Middle frontal gyrus (tissue), 1 donor: ENCODE measurements around the gene PELI2.
"Not testable (repeated sequence)": the region's sequence is repeated elsewhere in the genome, so short reads cannot be mapped to it uniquely, and the experiment has no call there.

ENCODE experiments used
- DNase-seq: peaks from one replicate; pipeline ENCODE4 v3.0.0-alpha.2; 2015; ENCODE audit warnings: low spot score; ENCODE audit errors: extremely low spot score

Gene PELI2

DNA sequence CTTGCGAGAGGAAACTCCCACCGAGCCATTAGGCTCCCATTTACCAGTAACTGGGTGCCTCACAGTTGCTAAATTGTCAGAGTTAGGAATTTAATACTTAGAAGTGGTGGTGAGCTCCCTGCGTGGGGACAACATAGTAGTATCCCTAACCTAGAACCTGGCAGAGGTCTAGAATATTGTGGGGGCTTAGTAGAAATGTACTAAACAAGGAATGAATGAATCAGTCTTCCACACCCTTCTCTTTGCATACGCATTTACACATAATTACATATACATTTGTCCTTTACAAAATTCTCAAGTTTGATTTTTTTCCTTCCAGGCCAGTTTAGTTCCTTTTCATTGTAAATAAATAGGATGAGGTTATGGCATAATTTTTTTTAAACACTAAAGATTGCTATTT, 24.1 kb downstream of the PELI2 start:
- no peak for DNase-seq

DNA sequence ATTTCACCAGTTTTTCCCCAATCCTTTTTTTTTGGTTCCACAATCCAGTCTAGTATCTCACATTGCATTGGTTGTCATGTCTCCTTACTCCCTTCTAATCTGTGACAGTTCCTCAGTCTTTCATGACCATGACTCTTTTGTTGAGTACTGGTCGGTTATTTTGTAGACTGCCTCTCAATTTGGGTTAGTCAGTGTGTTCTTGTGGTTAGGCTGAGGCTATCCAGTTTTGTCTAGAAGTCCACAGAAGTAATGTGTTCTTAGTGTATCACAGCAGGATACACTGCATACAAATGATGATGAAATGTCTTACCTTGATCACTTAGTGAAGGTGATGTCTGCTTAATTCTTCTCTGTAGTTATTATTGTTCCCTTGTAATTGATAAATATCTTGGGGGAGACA, 24.8 kb downstream of the PELI2 start:
- DNase-seq, result no peak

DNA sequence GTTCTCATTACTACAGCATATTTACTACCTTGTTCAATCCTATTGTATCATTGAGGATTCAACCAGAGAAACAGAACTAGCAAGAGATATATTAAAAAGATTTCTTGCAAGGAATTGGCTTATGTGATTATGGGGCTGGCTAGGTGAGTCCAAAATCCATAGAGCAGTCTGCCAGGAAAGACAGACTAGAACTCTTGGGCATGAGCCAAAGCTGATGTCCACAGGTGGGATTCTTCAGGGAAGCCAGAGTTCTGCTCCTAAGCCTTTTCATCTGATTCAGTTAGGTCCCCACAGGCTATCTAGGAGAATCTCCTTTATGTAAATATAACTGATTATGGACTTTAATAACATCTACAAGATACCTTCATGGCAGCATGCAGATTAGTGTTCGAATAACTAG, 26.0 kb downstream of the PELI2 start:
- DNase-seq, result no peak

DNA sequence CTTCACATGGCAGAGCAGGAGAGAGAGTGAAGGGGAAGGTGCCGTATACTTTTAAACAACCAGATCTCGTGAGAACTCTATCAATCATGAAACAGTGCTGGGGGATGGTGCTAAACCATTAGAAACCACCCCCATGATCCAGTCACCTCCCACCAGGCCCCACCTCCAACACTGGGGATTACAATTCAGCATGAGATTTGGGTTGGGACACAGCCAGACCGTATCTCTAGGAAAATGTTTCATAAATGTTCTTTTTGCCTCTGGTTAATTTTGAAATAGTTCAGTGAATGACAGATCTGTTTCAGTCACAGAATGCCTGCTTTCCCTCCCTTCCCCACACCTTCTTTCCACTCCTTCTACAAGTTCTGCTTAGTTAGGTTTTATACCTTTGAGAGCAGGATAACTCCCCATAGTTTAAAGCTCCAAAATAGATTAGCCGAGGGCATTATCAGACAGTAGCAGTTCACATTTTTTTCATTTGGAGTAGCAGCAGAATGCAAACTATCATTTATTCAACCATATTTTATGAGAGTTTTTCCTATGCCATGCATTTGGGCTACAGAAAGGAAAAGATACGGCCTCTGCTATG, 27.1 kb downstream of the PELI2 start:
- no peak for DNase-seq

DNA sequence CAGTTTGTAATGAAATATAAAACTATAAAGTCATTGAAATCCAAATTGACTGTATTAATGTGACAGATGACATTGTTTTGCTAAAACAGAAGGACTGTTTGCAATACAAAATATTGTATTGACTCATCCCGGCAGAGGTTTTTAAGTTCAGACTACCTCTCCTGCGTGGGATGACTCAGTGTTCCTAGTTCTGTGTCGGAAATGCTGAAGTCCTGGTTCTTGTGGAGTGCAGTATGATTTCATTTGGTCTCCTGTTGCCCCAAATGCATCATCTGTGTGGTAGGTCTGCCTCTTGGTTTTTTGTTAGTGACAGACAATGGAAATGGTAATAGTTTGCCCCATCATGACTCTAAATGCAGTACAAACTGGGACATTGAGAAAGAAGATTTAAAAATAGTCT, 27.8 kb downstream of the PELI2 start:
- DNase-seq, result no peak

DNA sequence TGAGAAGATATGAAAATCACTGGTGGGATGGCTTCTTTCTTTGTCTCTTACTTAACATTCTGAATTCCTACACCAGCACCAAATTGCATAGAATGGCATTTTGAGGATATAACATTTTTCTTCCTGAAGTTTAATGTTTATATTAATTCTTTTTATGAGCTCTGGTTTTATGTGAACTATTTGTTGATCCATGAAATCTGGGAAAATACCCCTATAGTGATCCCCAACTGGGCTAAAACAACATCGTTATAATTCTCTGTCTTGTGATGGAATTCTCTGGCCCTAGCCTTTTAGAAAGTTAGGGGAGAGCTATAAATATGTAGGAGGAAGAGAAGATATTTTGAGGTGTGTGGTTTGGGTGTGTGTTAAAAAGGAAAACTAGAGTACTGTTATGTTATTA, 29.2 kb downstream of the PELI2 start:
- DNase-seq, result no peak

DNA sequence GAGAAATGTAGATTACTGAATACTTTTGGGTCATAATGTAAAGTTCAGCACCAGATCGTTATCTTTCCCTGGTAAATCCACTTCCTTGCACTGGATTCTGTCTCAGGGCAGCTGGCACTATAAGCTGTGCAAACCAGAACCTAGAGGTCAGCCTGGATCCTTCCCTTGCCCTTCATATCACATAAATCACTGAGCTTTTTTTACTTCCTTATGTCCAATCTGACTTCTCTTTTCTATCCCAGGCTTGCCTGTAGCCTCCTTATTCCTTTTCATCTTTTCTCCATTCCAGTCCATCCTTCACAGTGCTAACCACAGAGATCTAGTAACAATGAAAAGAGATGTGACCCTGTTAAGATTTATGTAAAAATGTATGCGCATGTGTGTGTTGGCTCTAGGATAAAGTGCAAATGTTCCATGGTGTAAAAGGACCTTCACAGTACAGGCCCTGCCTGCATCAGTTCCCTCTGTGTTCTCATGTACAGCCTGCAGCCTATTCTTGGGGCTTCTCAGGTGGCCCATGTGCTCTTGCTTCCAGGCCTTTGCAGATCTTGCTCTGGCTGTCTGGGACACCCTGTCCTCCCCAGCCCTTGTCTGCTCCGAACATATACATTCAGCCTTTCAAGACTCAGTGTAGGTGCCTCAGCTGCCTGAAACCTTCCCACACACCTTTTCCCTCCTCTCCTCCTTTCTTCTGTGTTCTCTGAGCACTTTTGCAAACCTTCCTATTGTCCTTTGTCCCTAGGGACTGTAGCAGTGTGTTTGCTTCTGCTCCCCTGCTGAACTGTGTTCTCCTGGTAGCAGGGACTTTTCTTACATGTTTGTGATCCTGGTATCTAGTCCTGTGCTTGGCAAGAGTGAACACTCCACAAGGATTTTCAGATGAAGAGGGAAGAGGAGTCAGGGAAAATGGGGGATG, 30.0 kb downstream of the PELI2 start:
- DNase-seq, result no peak

DNA sequence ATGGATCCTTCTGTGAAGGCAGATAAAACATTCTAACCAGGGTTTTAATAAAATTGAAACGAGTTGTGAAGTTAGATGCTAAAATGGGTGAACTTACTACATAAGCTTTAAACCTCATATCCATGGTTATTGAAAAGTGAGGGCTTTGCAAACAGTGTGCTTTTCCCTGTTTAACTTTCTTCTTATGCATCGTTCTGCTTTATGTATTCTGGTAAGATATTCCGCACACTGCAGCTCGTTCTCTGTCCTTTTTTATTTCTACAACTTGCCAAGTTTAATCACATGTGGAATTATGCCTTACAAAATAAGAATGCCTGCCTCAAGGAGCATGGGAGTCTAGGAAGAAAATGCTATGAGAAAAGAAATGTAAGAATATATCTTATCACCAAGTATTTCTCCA, 30.9 kb downstream of the PELI2 start:
- no peak for DNase-seq

DNA sequence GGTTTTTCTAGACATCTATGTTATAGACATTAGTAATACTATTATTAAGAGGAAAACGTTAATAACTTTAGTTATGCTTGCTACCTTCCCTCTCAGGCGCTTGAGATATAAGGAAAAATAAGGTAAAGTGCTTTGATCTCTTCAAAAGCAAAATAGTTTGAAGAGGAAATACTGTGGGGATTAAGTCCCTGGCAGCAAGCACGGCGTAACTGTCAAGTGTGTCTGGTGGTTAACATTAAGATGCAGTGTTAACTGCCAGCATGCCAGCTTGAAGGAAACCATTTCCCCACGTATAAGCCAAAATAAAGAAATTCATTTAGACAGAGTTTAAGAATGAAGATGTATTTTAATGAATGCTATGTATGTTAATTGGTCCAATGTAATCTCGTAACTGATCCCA, 31.8 kb downstream of the PELI2 start:
- DNase-seq, result no peak

DNA sequence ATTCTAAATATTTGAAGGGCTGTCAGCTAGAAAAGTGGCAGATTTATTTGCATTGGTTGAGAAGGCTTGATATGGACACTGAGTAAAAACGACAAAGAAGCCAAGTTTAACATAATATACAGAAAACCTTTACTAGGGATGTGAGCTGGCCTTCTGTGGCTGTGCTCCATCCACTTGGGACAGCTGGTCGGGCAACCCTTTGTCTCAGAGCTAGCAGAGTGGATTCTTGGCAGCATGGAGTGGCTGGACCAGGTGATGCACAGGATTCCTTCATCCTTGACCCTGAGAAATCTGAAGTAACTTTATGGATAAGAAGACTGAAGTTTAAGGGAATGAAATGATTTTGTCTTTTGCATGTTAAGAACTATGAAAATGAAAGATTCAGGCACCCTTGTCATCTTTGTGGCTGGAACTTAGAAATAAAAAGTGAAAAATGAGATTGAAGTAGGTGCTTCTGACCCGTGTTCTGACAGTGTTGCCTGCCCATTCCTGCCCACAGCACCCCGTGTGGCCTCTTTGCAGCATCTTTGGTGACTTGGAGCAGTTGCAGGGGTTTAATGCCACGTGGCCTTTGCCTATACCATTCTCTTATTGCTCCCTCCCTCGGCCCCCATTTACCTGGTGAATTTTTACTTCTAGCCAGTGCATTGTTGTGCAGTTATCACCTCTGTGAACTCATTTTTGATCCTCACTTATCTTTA, 32.6 kb downstream of the PELI2 start:
- no peak for DNase-seq

DNA sequence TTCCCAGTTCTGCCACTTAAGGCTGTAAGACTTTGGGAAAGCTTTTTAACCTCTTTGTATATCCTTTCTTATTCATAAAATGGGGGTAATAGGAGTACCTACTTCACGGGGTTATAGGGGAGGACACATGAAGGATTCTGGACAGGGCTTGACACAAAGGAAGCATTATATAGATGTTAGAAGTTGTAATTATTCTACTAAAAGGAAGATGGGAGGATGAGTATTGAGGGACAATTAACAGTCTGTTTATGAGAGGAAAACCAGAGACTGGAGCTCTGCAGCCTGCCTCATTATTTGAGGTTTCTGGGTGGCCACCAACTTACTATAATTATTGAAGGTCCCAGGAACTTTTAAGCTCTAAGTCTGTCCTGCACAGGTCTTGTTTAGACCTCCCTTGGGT, 34.0 kb downstream of the PELI2 start:
- DNase-seq, result no peak

DNA sequence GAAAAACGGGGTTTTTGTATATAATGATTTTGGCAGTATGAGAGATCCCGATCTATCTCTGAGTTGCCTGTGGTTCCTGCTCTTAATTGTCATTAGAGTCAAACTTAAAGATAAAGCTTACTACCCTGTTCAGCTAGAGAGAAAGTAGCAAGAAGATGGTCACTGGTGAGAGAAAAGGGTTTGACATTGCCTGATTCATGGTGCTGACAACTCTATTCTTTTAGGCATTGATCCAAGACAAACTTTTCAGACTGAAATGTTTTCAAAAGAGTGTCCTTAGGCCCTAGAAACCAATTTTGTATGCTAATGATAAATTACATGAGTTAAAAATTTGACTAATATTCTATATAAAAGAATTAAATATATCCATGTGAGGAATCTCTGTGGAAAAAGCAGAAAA, 35.1 kb downstream of the PELI2 start:
- DNase-seq, result no peak

DNA sequence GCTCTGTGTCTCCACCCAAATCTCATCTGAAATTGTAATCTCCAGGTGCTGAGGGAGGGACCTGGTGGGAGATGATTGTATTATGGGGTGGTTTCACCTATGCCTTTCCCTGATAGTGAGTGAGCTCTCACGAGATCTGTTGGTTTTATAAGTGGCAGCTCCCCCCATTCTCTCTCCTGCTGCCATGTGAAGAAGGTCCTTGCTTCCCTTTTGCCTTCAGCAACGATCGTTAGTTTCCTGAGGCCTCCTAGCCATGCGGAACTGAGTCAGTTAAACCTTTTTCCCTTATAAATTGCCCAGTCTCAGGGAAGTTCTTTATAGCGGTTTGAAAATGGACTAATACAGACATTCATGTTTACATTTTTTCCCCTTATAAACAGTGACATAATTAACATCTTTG, 36.1 kb downstream of the PELI2 start:
- DNase-seq, result no peak

DNA sequence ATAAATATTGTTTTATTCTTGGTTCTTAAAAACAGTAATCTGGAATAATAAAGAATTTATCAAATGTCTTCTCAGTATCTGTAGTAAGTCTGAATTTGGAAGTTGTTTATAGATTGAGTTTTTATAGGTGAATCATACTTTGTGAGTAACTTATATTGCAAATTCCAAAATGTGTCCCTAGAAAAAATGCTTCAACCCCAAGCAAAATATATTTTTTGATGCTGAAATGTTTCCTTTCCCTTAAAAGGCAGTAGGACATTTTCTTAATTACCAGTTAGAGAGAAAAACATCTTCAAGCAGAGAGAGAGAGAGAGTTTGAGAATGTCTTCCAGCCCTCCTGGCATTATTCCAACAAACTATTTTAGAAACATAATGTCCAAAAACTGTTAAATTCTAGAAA, 37.9 kb downstream of the PELI2 start:
- no peak for DNase-seq

DNA sequence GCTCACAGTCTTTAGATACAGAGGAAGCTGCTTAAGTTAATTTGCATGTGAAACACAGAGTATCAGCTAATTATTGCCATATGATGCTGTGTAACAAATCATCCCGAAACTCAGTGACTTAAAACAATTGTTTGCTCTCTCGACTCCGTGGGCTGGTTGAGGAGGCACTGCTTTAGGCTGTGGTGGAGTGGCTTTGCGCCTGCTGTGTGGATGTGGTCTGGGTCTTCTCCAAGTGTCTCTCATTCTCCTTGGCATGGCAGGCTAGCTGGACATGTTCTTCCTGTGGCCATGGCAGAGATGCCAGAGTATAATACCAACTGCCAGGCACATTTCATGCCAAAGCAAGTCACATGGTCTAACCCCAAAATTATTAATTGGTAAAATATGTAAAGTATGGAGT, 40.9 kb downstream of the PELI2 start:
- no peak for DNase-seq

DNA sequence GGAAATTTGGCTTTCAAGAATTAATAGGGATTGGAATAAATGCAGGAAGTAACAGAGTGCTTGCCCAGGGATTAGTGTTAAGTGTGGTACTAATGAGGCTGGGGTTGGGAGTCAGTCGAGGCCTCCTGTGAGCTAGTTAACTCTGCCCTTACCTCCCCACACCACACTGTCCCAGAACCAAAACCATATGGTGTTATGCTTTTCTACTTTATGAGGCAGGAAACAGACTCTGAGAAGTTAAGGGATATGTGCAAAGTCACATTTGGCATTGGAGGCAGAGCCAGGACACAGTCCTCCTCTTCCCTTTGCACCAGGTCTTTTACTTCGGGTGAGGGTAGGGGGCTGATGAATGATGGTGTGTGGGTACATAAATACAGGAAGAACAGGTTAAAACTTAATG, 41.9 kb downstream of the PELI2 start:
- no peak for DNase-seq

DNA sequence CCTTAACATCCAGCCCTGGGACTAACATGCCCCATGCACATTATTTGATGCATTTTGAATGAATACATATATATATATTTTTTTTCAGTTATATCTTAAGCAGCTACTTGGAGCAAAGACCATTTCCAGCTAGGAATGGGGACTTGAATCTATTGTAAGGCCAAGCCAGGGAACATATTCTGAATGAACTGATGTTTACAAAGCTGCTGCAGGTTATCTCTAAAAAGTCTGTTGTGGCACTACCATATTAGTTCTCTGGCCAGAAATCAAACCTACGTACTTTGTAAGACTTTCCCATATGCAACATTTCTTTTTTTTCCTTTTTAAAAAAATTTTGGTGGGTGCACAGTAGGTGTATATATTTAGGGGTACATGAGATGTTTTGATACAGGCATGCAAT, 43.4 kb downstream of the PELI2 start:
- DNase-seq, result no peak

DNA sequence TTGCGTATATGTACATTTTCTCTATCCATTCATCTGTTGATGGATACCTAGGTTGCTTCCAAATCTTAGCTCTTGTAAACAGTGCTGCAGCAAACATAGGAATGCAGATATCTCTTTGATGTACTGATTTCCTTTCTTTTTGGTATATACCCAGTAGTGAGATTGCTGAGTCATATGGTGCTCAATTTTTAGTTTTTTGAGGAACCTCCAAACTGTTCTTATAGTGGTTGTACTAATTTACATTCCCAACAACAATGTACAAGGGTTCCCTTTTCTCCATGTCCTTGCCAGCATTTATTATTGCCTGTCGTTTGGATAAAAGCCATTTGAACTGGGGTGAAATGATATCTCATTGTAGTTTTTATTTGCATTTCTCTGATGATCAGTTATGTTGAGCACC, 44.3 kb downstream of the PELI2 start:
- DNase-seq, result no peak

DNA sequence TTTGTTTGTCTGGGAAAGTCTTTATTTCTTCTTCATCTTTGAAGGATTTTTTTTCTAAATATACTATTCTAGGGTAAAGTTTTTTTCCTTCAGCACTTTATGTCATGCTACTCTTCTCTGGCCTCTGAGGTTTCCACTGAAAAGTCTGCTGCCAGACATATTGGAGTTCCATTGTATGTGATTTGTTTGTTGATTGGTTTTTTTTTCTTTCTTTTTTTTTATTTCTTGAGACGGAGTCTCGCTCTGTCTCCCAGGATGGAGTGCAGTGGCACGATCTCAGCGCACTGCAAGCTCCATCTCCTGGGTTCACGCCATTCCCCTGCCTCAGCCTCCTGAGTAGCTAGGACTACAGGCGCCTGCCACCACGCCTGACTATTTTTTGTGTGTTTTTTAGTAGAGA, 48.4 kb downstream of the PELI2 start:
- DNase-seq, result not testable (repeated sequence)

DNA sequence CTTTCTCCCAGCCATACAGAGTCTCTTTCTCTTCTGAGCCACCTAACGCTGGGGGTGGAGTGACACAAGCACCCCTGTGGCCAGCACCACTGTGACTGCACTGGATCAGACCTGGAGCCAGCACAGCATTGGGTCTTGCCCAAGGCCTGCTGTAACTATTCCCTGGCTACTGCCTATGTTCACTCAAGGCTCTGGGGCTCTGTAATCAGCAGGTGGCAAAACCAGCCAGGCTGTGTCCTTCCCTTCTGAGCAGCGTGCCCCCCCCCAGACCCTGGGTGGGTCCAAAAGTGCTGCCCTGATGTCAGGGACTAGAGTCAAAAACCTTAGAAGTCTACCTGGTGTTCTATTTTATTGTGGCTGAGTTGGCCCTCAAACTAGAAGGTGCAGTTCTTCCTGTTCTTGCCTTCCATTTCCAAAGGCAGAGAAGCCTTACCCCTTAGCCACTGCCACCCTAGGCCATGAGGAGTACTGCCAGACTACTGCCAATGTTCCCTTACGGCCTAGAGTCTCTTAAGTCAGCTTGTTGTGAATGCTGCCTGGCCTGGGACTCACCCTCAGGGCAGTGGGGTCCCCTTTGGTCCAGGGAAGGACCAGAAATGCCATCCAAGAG, 49.9 kb downstream of the PELI2 start:
- no peak for DNase-seq

DNA sequence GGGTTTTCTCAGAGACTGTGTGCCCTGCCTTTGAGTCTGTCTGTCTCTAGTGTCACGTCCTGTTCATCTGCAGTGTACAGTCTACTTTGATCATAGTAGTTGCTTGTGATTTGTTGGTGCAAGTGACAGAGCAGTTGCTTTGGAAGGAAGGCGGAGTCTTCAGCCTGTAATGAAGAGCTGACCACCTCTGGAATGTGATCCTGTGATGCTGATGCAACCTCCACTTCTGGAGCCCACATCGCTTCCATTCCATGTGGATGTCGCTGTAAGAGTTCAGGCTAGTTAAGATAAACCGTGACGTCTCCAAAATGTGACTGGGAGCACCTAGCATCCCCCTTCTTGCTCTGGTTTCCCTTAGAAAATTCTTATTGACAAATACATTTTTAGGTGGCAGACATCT, 51.8 kb downstream of the PELI2 start:
- no peak for DNase-seq

DNA sequence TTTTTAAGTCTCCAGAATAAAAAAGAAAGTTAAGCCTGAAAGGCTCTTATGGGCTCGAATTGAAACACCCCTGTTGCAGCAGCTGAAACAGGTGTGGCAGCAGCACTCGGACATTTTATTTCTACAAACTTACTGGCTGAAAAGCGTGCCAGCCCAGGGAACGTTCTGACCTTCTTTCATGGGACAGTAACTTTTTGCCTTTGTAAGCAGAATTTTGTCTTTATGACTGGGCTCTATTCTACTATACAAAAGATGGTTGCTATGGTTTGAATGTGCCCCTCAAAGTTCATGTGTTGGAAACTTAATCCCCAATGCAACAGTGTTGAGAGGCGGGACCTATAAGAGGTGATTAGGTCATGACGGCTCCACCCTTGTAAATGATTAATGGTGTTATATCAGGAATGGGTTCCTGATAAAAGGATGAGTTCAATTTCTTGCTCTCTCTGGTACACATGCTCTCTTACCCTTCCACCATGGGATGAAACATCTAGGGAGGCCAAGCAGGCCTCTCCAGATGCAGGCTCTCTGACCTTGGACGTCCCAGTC, 52.7 kb downstream of the PELI2 start:
- no peak for DNase-seq
